NT2/D1 (cell line): Measurements from ENCODE around the gene MAN2B1.
"Not testable (repeated sequence)": the region's sequence is repeated elsewhere in the genome, so short reads cannot be mapped to it uniquely, and the experiment has no call there.

Experiments used
- SUZ12 ChIP-seq: IDR thresholded peaks from 2 replicates; pipeline ENCODE4 v1.6.1; 2011; ENCODE audit not compliant: insufficient read length, insufficient read depth; ENCODE audit errors: extremely low read depth
- YY1 ChIP-seq: IDR thresholded peaks from 2 replicates; pipeline ENCODE4 v1.6.1; 2011; ENCODE audit not compliant: insufficient read length, insufficient read depth
- ZNF274 ChIP-seq: IDR thresholded peaks from 2 replicates; pipeline ENCODE4 v1.6.1; 2011; ENCODE audit warnings: mild to moderate bottlenecking, low read depth, low read length

DNA sequence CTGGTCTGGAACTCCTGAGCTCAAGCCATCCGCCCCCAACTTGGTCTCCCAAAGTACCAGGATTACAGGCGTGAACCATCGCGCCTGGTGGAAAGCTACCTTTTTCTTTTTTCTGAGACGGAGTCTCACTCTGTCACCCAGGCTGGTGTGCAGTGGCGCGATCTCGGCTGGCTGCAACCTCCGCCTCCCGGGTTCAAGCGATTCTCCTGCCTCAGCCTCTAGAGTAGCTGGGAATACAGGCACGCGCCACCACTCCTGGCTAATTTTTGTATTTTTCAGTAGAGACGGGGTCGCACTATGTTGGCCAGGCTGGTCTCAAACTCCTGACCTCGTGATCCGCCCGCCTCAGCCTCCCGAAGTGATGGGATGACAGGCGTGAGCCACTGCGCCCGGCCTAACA lies 30.9 kb upstream of the MAN2B1 start:
- TF ChIP-seq ZNF274, SUZ12, YY1: not testable (repeated sequence)
